SKM-1 (cell line): ENCODE data around the gene UPF3B.
"Not testable (repeated sequence)": the region's sequence is repeated elsewhere in the genome, so short reads cannot be mapped to it uniquely, and the experiment has no call there.

Source experiments
- DNase-seq: peaks from one replicate; lab custom pipeline; 2025; ENCODE audit not compliant: unreplicated experiment; lab: John Stamatoyannopoulos, UW

UPF3B gene

GRCh38 chrX:119826399-119826959, 26.3 kb downstream of the UPF3B start:
- DNase-seq = no peak

- DNase-seq = not testable (repeated sequence)
These were observed 28.5 kb downstream of the UPF3B start for GRCh38 chrX:119824221-119824620.

- not testable (repeated sequence) for DNase-seq
These were observed 31.1 kb downstream of the UPF3B start for GRCh38 chrX:119821703-119822102.

- DNase-seq = no peak
These were observed 35.6 kb downstream of the UPF3B start for GRCh38 chrX:119817130-119817690.

- no peak for DNase-seq
These were observed 36.5 kb downstream of the UPF3B start for GRCh38 chrX:119816300-119816699.

GRCh38 chrX:119809185-119809666, 43.5 kb downstream of the UPF3B start:
- DNase-seq = no peak

GRCh38 chrX:119808461-119808860, 44.3 kb downstream of the UPF3B start:
- not testable (repeated sequence) for DNase-seq

GRCh38 chrX:119802546-119802945, 50.2 kb downstream of the UPF3B start:
- no peak for DNase-seq

GRCh38 chrX:119801253-119802221, 51.2 kb downstream of the UPF3B start:
- DNase-seq = no peak

- DNase-seq = peak; percentile 56
These were observed 61.1 kb downstream of the UPF3B start, which contains the start of gene RPL39 for GRCh38 chrX:119791437-119792231. Gene RPL39 (minus strand): TSS chrX:119791630. CDS start chrX:119791576, 54 bp downstream.

- DNase-seq = no peak
These were observed 61.8 kb downstream of the UPF3B start for GRCh38 chrX:119790977-119791436.

GRCh38 chrX:119784747-119785446, 67.9 kb downstream of the UPF3B start:
- DNase-seq = no peak
